ENCODE measurements around the gene PICK1.

DNA sequence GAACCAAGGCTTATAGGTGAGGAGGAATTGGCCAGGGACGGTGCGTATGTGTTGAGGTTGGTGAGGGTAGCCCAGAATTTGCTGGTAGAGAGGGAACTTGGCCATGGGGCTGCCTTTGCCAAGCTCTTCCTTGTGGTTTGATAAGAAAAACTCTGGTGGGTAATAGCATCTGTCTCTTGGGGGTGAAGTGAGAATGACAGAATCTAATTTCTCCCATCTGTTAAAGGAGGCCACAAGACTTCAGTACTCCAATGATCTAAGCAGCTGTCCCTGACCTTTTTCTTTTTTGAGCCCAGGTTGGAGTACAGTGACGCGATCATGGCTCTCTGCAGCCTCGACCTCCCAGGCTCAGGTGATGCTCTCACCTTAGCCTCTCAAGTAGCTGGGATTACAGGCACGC is 36.0 kb upstream of the PICK1 start:
- TF ChIP-seq MAX (IDR thresholded peaks at IDR 0.05) = no peak
- TF ChIP-seq, protein P1, sequence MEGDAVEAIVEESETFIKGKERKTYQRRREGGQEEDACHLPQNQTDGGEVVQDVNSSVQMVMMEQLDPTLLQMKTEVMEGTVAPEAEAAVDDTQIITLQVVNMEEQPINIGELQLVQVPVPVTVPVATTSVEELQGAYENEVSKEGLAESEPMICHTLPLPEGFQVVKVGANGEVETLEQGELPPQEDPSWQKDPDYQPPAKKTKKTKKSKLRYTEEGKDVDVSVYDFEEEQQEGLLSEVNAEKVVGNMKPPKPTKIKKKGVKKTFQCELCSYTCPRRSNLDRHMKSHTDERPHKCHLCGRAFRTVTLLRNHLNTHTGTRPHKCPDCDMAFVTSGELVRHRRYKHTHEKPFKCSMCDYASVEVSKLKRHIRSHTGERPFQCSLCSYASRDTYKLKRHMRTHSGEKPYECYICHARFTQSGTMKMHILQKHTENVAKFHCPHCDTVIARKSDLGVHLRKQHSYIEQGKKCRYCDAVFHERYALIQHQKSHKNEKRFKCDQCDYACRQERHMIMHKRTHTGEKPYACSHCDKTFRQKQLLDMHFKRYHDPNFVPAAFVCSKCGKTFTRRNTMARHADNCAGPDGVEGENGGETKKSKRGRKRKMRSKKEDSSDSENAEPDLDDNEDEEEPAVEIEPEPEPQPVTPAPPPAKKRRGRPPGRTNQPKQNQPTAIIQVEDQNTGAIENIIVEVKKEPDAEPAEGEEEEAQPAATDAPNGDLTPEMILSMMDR (IDR thresholded peaks at IDR 0.05; ENCODE audit: control extremely low read depth in 1 of 3, insufficient read depth in 1 of 3, low read depth in 1 of 3, low read length in 3 of 3) = no peak
